ENCODE measurements around the gene NOMO2.
"Not testable (repeated sequence)": the region's sequence is repeated elsewhere in the genome, so short reads cannot be mapped to it uniquely, and the experiment has no call there.

The NOMO2 gene

DNA sequence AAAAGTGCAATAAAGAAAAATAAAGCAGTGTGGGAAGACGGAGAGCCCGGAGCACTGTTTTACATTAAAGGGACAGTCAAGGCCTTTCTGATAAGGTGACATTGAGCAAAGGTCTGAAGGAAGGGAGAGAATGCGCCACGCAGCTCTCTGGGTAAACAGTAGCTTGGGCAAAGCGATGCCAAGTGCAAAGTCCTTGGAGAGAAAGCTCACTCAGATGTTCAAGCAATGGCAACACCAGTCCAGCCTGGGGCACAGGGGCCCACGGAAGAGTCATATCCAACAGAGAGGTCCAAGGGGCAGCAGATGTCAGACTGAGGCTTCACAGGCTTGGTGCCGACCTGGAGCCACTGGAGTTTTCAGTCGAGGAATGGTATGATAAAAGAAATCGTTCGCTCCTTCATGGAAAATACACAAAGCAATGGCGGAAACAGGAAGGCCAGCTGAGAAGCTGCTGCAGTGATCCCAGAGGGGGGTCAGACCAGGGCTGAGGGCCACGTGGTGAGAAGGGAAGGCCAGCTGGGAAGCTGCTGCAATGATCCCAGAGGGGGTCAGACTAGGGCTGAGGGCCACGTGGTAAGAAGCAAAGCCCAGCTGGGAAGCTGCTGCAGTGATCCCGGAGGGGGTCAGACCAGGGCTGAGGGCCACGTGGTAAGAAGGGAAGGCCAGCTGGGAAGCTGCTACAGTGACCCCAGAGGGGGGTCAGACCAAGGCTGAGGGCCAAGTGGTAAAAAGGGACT is 40.3 kb downstream of the NOMO2 start:
- DNase-seq (ENCODE audit: low read depth in 2 of 2), result not testable (repeated sequence)

- DNase-seq (ENCODE audit: low read depth in 2 of 2), result not testable (repeated sequence)
Observed at GRCh38 chr16:18518536-18519283, 43.2 kb downstream of the NOMO2 start.

DNA sequence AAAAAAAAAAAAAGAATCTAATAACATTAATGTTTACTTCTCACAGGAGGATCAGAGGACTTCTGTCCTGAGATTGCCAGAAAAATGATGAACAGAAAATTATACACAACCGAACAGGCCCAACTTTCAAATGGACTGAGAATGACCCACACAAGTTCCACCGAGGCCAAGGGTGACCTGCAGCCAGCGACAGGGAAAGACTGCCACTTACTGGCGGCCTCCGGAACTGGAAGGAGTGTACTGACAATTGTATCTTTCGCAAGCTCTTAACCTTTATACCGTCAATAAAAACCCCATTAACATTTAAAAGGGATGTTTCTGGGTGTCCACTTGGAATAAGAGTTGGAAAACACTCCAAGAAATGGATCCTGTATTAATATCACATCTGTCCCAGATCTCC is 63.5 kb downstream of the NOMO2 start:
- not testable (repeated sequence) for DNase-seq (ENCODE audit: low read depth in 2 of 2)

GRCh38 chr16:18497032-18497431 is 64.9 kb downstream of the NOMO2 start:
- not testable (repeated sequence) for DNase-seq (ENCODE audit: low read depth in 2 of 2)

DNA sequence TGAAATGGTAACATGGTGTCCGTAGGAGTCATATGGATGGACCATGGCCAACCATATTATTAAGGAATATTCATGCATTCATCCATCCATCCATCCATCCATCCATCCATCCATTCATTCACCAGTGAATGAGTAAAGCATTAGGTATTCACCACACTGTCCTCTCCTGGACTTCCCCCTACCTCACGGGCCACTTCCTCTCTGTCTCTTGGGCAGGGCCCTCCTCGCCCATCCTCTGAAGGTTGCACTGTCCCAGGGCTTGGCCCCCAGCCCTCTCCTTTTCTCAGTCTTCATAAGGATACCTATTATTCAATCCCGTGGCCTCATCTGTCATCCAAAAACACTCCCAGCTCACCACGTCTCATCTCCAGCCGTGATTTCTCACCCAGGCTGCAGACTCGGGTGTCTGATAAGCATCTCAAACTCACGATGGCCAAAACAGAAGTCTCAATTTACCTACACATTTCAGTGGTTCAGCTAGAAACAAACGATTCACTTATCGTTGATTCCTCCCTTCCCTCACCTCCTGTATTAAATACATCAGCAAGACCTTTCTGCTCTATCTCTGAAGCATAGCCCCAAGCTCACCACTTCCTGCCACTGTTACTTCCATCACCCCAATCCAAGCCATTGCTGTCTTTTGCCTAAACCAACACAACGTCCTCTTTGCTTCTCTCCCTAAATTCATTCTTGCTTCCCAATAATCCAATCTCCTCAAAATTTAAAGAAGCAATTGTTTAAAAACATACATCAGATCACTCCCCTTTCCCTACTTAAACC is 69.6 kb downstream of the NOMO2 start:
- not testable (repeated sequence) for DNase-seq (ENCODE audit: low read depth in 2 of 2)

DNA sequence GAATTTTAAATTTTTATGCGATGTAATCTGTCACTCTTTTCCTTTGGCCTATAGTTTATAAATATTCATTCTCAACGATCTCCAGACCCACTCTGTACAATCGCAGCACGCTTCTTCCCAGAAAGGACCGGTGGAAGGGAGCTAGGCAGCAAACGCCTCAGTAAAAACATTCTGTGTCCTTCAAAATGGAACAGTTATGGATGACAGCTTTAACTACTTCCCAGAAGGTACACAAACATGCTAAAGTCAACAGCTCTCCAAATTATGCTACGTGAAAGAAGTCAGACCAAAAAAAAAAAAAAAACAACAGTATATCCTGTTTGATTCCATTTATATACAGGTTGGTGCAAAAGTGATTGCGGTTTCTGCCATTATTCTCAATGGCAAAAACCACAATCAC is 125.9 kb downstream of the NOMO2 start:
- not testable (repeated sequence) for DNase-seq (ENCODE audit: low read depth in 2 of 2)

GRCh38 chr16:18415827-18416226 is 146.1 kb downstream of the NOMO2 start:
- not testable (repeated sequence) for DNase-seq (ENCODE audit: low read depth in 2 of 2)

GRCh38 chr16:18409532-18410293 is 152.2 kb downstream of the NOMO2 start:
- DNase-seq (ENCODE audit: low read depth in 2 of 2), result not testable (repeated sequence)

DNA sequence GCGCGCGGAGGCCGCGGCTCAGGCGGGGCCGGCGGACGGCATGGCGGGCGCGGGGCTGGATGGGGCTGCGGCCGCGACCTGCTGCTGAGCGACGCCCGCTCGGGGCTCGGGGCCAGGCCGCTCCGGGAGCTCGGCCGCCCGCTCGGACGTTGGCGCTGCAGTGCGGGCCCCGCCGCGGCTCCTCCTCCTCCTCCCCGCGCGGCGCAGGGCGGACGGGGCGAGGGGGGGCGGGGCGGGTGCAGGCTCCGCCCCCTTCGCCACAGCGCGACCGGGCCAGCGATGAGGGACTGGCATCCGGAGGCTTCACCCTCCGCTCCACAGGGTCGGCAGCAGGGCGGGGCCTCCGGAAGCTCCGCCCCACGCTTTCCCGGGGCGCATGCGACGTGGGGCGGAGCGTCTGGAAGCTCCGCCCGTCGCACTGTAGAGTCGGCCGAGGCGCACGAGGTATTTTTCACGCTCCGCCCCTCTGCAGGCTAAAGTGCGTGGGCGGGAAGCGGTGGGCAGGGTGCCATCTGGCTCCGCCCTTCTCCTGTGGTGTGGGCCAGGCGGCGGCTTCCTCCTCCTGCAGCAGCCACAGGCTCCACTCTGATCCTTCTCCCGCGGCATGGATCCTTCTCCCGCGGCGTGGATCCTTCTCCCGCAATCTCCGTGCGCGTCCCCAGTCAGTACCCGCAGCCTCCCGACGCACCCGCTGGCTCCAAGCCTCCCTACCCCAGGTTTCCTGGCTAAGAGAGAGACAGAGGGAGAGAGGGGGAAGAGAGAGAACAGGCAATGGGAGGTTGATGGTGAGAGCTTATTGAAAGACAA is 159.8 kb downstream of the NOMO2 start:
- DNase-seq (ENCODE audit: low read depth in 2 of 2), result not testable (repeated sequence)

- peak in 1 of 2 donors; percentile 9 for DNase-seq (ENCODE audit: low read depth in 2 of 2)
Observed at GRCh38 chr16:18401159-18401558, 160.7 kb downstream of the NOMO2 start.

GRCh38 chr16:18394363-18394762 is 167.5 kb downstream of the NOMO2 start:
- DNase-seq (ENCODE audit: low read depth in 2 of 2), result not testable (repeated sequence)

GRCh38 chr16:18387767-18388166 is 174.1 kb downstream of the NOMO2 start:
- not testable (repeated sequence) for DNase-seq (ENCODE audit: low read depth in 2 of 2)

DNA sequence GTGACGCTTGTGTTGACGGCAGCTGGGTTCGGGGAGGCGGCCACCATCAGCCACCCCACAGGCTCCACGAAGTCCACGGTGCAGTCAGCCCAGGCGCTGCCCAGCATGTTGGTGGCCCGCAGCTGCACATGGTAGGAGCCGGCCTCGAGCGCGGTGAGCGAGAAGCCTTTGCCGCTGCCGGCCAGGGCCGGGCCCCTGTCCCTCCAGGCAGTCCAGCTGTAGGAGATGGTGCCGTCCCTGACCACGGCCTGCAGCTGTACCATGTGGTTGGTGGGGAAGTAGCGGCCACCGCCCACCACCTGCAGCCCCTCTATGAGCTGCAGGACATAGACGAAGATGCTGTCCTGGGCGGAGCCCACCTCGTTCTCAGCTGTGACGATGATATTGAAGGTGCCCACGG is 175.4 kb downstream of the NOMO2 start:
- not testable (repeated sequence) for DNase-seq (ENCODE audit: low read depth in 2 of 2)

GRCh38 chr16:18385285-18385684 is 176.6 kb downstream of the NOMO2 start:
- DNase-seq (ENCODE audit: low read depth in 2 of 2), result not testable (repeated sequence)

GRCh38 chr16:18384869-18385268 is 177.0 kb downstream of the NOMO2 start:
- DNase-seq (ENCODE audit: low read depth in 2 of 2), result not testable (repeated sequence)

- DNase-seq (ENCODE audit: low read depth in 2 of 2), result not testable (repeated sequence)
Observed at GRCh38 chr16:18384098-18384636, 177.7 kb downstream of the NOMO2 start.

DNA sequence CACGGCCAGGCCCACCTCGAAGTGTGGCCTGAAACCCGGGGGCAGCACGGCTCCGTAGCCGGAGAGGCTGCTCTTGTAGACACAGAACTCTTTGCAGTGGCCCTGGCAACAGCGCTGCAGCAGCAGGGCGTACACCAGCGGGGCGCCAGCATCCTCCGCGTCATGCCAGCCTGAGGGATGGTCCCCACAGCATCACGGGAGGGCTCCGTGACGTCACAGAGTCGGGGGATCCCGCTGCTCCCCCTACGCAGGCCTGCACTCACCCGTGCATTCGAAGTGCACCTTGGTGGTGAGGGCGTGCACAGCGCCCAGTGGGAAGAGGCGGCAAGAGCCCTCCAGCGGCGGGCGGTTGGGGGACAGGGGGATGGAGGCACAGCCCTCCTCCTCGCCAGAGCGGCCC is 179.2 kb downstream of the NOMO2 start:
- DNase-seq (ENCODE audit: low read depth in 2 of 2), result not testable (repeated sequence)
